GM12864 (cell line): ENCODE results near the gene SCYL3.

ENCODE experiments used
- DNase-seq: peaks from one replicate; pipeline ENCODE4 v3.0.0-alpha.2; 2011; ENCODE audit warnings: low read depth
- H3K4me3 ChIP-seq: 2 replicates; pipeline ENCODE4 v1.5.1; 2011; ENCODE audit warnings: mild to moderate bottlenecking, low read depth, low read length, control low read depth
- CTCF ChIP-seq: IDR thresholded peaks from 2 replicates; pipeline ENCODE4 v1.5.1; 2011; ENCODE audit warnings: low read depth, mild to moderate bottlenecking, moderate library complexity, low read length, control low read depth, inconsistent platforms; ENCODE audit errors: missing control alignments

Gene SCYL3

GRCh38 chr1:169893645-169894423 lies at the start of gene SCYL3:
SCYL3 (minus strand) TSS chr1:169893896; CDS start chr1:169888840, 5,056 bp downstream.
- peak within 1 kb of the TSS; percentile 95 for H3K4me3 ChIP-seq
- peak; percentile 97 for DNase-seq
- no peak for TF ChIP-seq CTCF

GRCh38 chr1:169941982-169942830 lies 48.5 kb upstream of the SCYL3 start:
- no peak for TF ChIP-seq CTCF
- no peak overlapping the region for H3K4me3 ChIP-seq
- DNase-seq, result no peak

- DNase-seq, result no peak
- TF ChIP-seq CTCF, result no peak
- no peak overlapping the region for H3K4me3 ChIP-seq
Measured at GRCh38 chr1:169933984-169934725, 40.5 kb upstream of the SCYL3 start.

- DNase-seq, result no peak
- TF ChIP-seq CTCF, result no peak
- no peak overlapping the region for H3K4me3 ChIP-seq
Measured at GRCh38 chr1:169931795-169932231, 38.1 kb upstream of the SCYL3 start.

GRCh38 chr1:169929210-169929526 lies 35.5 kb upstream of the SCYL3 start:
- TF ChIP-seq CTCF, result no peak
- DNase-seq, result no peak
- no peak overlapping the region for H3K4me3 ChIP-seq

GRCh38 chr1:169928438-169929209 lies 34.9 kb upstream of the SCYL3 start:
- H3K4me3 ChIP-seq, result no peak overlapping the region
- TF ChIP-seq CTCF, result peak; percentile 52
- DNase-seq, result no peak
